Ishikawa (cell line): ENCODE results near the gene ZBED6.

Experiments
- CEBPB ChIP-seq: IDR thresholded peaks from 2 replicates; pipeline ENCODE4 v1.6.1; 2012
- CREB1 ChIP-seq: IDR thresholded peaks from 2 replicates; pipeline ENCODE4 v1.6.1; 2012; ENCODE audit warnings: low read depth
- EP300 ChIP-seq: IDR thresholded peaks from 2 replicates; pipeline ENCODE4 v1.6.1; 2012; ENCODE audit warnings: borderline replicate concordance
- FOXM1 ChIP-seq: IDR thresholded peaks from 2 replicates; pipeline ENCODE4 v1.6.1; 2012; ENCODE audit warnings: low read depth, borderline replicate concordance
- NFIC ChIP-seq: IDR thresholded peaks from 2 replicates; pipeline ENCODE4 v1.6.1; 2012
- RAD21 ChIP-seq: IDR thresholded peaks from 2 replicates; pipeline ENCODE4 v1.6.1; 2012; ENCODE audit warnings: low read depth
- REST ChIP-seq: IDR thresholded peaks from 2 replicates; pipeline ENCODE4 v1.6.1; 2012; ENCODE audit warnings: low read depth, mild to moderate bottlenecking
- TAF1 ChIP-seq: IDR thresholded peaks from 2 replicates; pipeline ENCODE4 v1.6.1; 2012; ENCODE audit warnings: low read depth, mild to moderate bottlenecking
- TCF12 ChIP-seq: IDR thresholded peaks from 2 replicates; pipeline ENCODE4 v1.6.1; 2012; ENCODE audit warnings: low read depth
- TEAD4 ChIP-seq: IDR thresholded peaks from 2 replicates; pipeline ENCODE4 v1.6.1; 2012
- YY1 ChIP-seq: IDR thresholded peaks from 2 replicates; pipeline ENCODE4 v1.6.1; 2012; ENCODE audit warnings: low read depth
- ZBTB7A ChIP-seq: IDR thresholded peaks from 2 replicates; pipeline ENCODE4 v1.6.1; 2012; ENCODE audit warnings: low read depth
- TF ChIP-seq, protein P1 (sequence below): IDR thresholded peaks from 2 replicates; pipeline ENCODE4 v1.6.1; 2012
- TF ChIP-seq, protein P2 (sequence below): IDR thresholded peaks from 2 replicates; pipeline ENCODE4 v1.6.1; 2012

DNA sequence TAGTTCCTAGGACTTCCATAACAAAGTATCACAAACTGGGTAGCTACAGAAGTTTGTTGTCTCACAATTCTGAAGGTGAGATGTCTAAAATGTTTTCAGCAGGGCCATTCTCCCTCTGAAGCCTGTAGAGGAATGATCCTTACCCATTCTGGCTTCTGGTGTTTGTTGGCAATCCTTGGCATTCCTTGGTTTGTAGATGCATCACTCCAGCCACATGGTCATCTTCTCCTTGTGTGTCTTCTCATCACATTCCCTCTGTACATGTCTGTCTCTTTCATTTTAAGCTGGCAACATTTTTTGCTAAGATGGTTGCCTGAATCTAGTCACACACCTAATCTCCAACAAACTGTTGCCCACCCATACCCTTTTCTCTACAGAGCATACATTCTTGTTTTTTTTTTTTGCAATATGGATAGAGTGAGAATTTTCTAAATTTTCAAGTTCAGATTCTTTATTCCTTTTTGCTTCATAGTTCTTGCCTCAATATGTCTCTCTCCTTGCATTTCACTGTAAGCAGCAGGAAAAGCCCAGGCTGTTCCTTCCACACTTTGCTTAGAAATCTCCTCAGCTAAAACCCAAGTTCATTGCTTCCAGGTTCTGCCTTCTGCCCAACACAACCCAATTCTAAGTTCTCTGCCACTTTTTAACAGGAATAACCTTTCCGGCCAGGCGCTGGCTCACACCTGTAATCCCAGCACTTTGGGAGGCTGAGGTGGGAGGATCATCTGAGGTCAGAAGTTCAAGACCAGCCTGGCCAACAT, 18.3 kb downstream of the ZBED6 start:
- TF ChIP-seq EP300, result no peak
- TF ChIP-seq TAF1, result no peak
- TF ChIP-seq RAD21, result no peak
- TF ChIP-seq CEBPB, result no peak
- TF ChIP-seq, protein P1, sequence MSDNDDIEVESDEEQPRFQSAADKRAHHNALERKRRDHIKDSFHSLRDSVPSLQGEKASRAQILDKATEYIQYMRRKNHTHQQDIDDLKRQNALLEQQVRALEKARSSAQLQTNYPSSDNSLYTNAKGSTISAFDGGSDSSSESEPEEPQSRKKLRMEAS, result no peak
- TF ChIP-seq YY1, result no peak
- TF ChIP-seq CREB1, result no peak
- TF ChIP-seq REST, result no peak
- TF ChIP-seq FOXM1, result no peak
- TF ChIP-seq TCF12, result no peak
- TF ChIP-seq ZBTB7A, result no peak
- no peak for TF ChIP-seq TEAD4
- no peak for TF ChIP-seq NFIC
- TF ChIP-seq, protein P2, sequence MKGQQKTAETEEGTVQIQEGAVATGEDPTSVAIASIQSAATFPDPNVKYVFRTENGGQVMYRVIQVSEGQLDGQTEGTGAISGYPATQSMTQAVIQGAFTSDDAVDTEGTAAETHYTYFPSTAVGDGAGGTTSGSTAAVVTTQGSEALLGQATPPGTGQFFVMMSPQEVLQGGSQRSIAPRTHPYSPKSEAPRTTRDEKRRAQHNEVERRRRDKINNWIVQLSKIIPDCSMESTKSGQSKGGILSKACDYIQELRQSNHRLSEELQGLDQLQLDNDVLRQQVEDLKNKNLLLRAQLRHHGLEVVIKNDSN, result no peak
